NK-92 treated with Interleukin-12 subunit alpha and Interleukin-12 subunit beta, amount 100 ng/mL, for 24 hours (cell line): Measurements from ENCODE around the gene RTL1.
A peak's percentile ranks its signal among the peaks of the same experiment; 100 is the strongest.

ENCODE experiments used
- DNase-seq: peaks from one replicate; lab custom pipeline; 2025; lab: John Stamatoyannopoulos, UW

RTL1 gene

GRCh38 chr14:100851586-100851916, 52.0 kb downstream of the RTL1 start:
- no peak for DNase-seq

DNA sequence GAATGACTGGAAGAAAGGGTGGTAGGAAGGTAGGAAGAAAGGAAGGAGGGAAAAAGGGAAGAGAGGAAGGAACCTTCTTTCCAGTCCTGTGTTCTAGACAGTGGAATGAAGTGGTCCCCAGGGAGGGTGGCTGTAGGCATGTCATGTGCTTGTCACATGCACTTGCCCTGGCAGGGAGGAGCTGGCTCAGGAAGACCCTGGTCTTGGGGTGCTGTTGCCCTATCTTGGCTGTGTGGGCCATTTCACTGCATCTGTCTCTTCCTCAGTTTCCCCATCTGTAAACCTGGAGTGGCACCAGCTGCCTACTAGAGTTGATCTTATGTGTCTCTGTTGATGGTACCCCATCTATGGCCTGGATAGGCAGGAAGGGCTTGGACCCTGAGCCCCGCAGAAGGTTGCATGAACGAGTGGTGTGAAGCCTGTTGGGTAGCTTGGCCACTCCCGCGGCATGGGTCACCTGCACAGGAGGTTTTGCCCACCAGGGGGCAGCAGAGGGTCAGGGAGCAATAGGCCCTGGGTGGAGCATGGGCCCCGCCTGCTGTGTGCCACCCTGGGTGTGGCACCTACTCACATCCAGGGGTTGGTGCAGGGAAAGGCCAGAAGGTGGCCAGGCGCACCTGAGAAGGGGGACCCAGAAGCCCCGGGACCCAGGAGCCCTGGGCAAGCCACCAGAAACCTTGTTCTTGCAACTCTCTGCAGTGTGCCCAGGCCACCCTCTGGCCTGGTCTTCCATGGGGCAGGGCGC, 52.5 kb downstream of the RTL1 start:
- DNase-seq, result peak; percentile 54

DNA sequence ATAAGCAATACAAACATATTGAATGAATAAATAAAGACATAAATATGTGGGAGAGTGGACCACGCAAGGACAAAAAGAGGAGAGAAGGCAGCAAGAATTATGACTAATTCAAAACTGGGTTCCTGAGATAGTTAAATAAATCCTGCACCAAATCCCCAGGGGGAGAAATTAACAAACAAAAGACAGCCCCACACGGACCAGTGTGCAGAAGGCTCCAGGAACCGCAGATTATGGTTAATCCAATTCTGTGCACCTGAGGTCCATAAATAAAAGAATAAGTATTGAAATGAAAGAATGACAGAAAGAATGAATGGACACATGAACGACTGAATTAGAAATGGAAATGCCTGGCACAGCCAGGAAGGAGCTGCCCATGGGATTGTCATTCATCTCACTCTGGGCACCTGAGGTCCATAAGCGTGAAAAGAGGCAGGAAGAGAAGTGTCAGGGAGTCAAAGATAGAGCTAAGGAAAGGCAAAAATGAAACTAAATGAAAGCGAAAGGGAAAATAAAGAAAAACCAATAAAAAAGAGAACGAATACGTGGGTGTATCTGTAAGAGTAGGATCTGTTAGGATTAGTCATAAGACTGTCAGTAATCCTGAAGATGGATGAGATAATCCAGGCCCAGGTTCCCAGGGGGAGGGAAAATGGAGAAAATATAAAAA, 54.3 kb downstream of the RTL1 start:
- DNase-seq, result no peak

- DNase-seq, result no peak
Observed at GRCh38 chr14:100846309-100846859, 57.1 kb downstream of the RTL1 start.

- no peak for DNase-seq
Observed at GRCh38 chr14:100845341-100845740, 58.2 kb downstream of the RTL1 start.

- DNase-seq, result no peak
Observed at GRCh38 chr14:100844846-100845245, 58.7 kb downstream of the RTL1 start.

GRCh38 chr14:100844421-100844820, 59.1 kb downstream of the RTL1 start:
- DNase-seq, result no peak

- no peak for DNase-seq
Observed at GRCh38 chr14:100844082-100844408, 59.5 kb downstream of the RTL1 start.

DNA sequence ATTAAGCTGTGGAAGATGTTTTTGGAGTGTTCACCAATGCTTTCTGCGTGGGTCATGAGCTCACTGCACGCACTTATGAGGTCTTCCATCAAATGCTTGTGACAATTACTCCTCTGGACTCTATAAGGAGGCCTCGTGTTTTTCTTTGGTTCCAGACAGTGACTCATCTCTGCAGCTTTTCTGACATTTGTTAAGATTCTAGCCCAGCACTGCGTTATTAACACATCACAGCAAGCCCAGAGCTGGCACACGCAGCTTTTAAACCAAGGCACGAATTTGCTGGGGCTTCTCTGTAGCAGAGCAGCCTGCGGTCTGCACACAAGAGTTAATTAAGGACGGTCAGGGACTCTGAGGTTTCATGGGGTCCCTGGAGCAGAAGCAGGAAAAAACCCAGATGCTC, 60.7 kb downstream of the RTL1 start:
- no peak for DNase-seq

DNA sequence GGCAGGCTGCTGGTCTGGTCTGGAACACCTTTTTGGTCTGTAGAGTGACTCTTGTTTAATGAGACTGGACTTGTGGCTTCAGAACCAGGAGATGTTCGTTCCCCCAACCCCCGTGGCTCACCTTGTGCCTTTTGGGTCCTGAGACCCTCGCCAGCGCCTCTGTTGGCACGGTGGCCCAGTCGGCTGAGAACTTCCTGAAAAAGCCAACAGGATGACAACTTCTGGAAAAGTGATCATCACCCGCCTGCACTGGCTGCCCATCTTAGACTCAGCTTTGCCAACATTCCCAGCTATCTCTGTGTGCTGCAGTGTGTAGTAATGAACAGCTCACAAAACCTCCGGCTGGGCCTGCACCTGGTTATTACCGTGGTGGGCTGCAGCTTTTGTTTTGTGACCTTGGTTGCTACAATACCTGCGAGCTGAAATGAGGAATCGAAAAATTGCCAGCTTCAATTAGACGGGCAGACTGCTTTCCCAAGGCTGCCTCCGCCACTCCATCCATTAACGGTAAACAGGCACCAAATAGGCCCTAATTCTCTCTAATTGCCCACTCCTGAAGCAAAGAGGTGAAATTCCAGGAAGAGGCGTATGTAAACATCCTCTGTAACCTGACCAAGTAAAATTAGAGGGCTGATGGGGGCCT, 61.6 kb downstream of the RTL1 start:
- DNase-seq, result no peak

GRCh38 chr14:100841066-100841760, 62.3 kb downstream of the RTL1 start:
- DNase-seq, result no peak

DNA sequence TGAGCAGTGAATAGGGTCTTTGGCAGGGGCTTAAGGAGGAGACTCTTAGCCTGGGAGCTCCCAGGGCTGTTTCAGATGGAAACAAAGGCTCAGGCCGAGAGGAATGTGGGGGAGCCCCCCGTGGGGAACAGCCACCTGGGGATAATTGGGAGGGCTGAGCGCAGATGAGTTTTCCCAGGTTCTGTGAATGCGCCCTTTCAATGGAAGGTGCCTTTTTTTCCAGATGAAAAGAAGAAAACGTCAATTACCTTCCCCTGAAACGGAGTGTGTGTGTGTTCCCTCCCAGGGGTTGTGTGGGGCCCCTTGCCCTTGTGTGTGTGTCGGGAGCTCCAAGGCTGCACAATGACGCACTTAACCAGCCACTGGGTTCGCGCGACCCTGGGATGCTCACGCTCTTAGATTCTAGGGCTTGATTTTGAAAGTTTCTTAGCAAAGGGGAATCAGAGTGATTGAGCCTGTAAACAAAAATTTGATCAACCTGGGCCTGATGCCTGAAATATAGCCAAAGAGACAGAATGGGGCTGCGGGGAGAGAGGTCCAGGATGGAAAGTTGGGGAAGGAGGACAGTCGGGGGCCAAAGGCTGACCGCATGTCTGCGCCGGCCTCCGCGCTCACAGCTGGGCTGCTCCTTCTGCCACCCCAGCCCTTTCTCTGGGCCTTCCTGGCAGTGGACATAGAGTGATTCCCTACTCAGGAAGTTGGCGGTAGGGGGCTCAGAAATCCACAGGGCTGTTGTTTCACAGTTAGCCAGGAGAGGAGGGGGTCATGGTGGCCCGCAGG, 63.0 kb downstream of the RTL1 start:
- DNase-seq, result no peak

DNA sequence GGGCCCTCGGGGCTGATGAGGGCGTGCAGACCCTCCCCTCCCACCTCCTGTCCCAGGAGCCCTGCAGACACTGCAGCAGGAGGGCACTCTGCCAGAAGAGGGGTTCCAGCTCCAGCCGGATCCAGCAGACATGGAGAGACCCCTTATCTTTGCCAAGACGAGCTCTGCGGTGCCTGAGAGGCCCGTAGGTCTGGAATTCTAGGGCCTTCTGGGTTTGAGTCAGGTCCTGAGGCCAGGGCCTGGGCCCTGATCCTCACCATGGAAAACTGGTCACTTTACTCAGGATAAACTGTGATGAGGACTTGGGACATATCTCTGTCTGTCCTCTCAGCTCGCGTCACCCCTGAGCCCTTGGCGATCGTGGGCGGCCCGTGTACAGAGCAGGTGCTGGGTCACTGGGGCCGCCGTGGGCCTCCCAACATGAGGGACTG, 63.8 kb downstream of the RTL1 start:
- DNase-seq, result no peak

GRCh38 chr14:100839315-100839585, 64.3 kb downstream of the RTL1 start:
- no peak for DNase-seq

GRCh38 chr14:100838493-100839314, 64.8 kb downstream of the RTL1 start:
- no peak for DNase-seq

- no peak for DNase-seq
Observed at GRCh38 chr14:100837805-100838350, 65.6 kb downstream of the RTL1 start.

DNA sequence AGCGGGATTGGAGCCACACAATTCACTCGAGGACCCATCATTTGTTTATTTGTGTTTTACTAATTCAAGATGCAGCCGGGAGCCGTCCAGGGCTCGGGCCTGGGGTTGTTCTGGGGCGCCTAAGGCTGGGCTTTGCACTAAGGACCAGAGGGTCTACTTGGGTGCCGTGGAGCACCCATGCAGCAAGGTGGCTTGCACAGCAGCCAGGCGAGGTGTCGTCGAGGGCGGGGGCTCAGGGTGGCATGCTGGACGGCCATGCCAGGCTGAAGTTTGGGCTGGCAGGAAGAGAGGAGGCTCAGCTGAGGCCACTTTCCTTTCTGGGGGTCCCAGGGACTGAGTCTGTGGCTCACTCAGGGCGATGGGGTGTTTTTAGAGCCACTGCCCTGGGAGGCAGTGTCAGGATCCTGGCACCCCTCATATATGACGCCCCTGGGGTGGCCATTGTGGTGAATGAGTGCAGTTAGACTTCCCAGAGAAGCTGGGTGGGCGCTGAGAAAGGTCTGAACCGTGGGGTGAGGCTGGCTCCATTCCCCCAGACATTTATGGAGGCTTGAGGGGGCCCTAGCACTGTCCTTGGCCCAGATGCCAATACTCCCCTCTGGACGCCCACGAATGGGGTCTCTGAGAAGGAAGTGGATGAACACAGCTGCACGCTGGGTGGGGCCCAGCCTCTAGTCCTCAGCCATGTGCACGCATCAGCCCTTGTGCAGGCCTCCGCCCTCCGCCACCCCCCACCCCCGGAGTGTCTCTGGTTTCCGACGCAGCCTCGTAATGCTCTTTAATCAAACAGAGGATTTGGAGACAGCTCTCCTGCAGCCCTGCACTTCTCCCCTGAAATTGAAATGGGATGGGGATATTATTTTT, 66.3 kb downstream of the RTL1 start:
- no peak for DNase-seq

DNA sequence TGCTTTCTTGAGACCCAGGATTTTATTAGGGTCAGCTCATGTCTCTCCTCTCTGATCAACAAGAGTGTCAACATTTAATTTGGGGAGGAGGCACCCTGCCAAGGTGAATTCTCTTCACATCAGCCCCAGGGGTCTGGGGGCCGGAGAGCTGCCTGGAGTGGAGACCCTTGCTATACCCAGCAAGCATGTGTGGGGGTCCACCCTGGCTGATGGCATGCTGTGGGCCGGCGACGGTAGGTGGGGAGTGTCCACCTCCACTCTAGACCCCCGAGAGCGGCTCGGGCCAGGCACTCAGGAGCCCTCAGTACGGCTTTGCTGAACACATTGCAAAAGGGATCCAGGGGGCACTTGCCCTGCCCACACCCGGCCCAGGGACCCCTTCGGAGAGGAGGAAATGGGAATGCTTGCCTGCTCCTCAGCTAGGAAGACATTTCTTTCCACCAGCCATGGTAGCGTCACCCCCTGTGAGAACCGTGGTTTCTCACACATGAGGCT, 67.2 kb downstream of the RTL1 start:
- DNase-seq, result no peak

- DNase-seq, result no peak
Observed at GRCh38 chr14:100835548-100836310, 67.8 kb downstream of the RTL1 start.
